PC-3 (cell line): Measurements from ENCODE around the gene MAEA. TPM values are rescaled to one million over a fixed set of nuclear protein-coding genes. Genes with fewer than 3 reads are reported as not detected.

ENCODE experiments used
- ATAC-seq: fragments of 200-7000 bp; cut with Tn5 transposase; 2 replicates; pipeline ENCODE4 v1.9.1; 2020; ENCODE audit warnings: mild to moderate bottlenecking, moderate library complexity
- BruUV-seq: library from RNA; stranded (reverse); fragments of 400-500 nt; replicated peaks from 2 replicates; lab custom pipeline; 2021; lab: Mats Ljungman, UMichigan
- CTCF ChIA-PET: fragments of 300-600 bp; sonication (Branson Sonifier 250); formaldehyde crosslinking; loops from one replicate; lab custom pipeline; 2022; ENCODE audit warnings: antibody characterized with exemption; lab: Charles Lee
- POLR2A ChIA-PET: fragments of 300-600 bp; sonication (Branson Sonifier 250); formaldehyde crosslinking; loops from one replicate; lab custom pipeline; 2022; ENCODE audit warnings: antibody characterized with exemption; ENCODE audit not compliant: unreplicated experiment; lab: Charles Lee
- DNase-seq: peaks from one replicate; pipeline ENCODE4 v3.0.0-alpha.2; 2015
- H2AFZ ChIP-seq: fragments of 300-600 bp; sonication (generic); 2 replicates; pipeline ENCODE4 v1.6.0; 2016; ENCODE audit warnings: antibody characterized with exemption, low read length
- H3F3A ChIP-seq: fragments of 300-600 bp; sonication (generic); one replicate; pipeline ENCODE4 v1.6.0; 2017; ENCODE audit warnings: antibody characterized with exemption, low read length, control low read depth, mild to moderate bottlenecking; ENCODE audit not compliant: unreplicated experiment
- H3K27ac ChIP-seq: fragments of 300-600 bp; sonication (generic); 2 replicates; pipeline ENCODE4 v1.5.1; 2016; ENCODE audit warnings: mild to moderate bottlenecking, low read length
- H3K27me3 ChIP-seq: fragments of 300-600 bp; sonication (generic); 2 replicates; pipeline ENCODE4 v1.6.1; 2016; ENCODE audit warnings: low read length, mixed read lengths
- H3K36me3 ChIP-seq: fragments of 300-600 bp; sonication (generic); 2 replicates; pipeline ENCODE4 v1.6.1; 2016; ENCODE audit warnings: low read depth, mixed run types, low read length, mixed read lengths
- H3K4me1 ChIP-seq: fragments of 300-600 bp; sonication (generic); 2 replicates; pipeline ENCODE4 v1.5.1; 2016; ENCODE audit warnings: low read length; ENCODE audit not compliant: insufficient read depth
- H3K4me2 ChIP-seq: fragments of 300-600 bp; sonication (generic); 2 replicates; pipeline ENCODE4 v1.6.0; 2016; ENCODE audit warnings: low read length
- H3K4me3 ChIP-seq: fragments of 300-600 bp; sonication (generic); 2 replicates; pipeline ENCODE4 v1.5.1; 2016; ENCODE audit warnings: mild to moderate bottlenecking, low read length, mixed read lengths
- H3K79me2 ChIP-seq: fragments of 300-600 bp; sonication (generic); 2 replicates; pipeline ENCODE4 v1.6.1; 2017; ENCODE audit warnings: low read length, mixed read lengths
- H3K9ac ChIP-seq: fragments of 300-600 bp; sonication (generic); 2 replicates; pipeline ENCODE4 v1.6.0; 2016; ENCODE audit warnings: mild to moderate bottlenecking, low read length
- H3K9me2 ChIP-seq: fragments of 300-600 bp; sonication (generic); replicated peaks from 2 replicates; pipeline ENCODE4 v1.6.1; 2016; ENCODE audit warnings: mixed run types, low read length, mixed read lengths
- H3K9me3 ChIP-seq: fragments of 300-600 bp; sonication (generic); 2 replicates; pipeline ENCODE4 v1.6.1; 2016; ENCODE audit warnings: low read length, mixed read lengths
- H4K20me1 ChIP-seq: fragments of 300-600 bp; sonication (generic); 2 replicates; pipeline ENCODE4 v1.6.1; 2016; ENCODE audit warnings: low read length, mixed read lengths
- EZH2 ChIP-seq: fragments of 300-600 bp; sonication (generic); IDR thresholded peaks from one replicate; pipeline ENCODE4 v1.6.1; 2017; ENCODE audit warnings: antibody characterized with exemption, mild to moderate bottlenecking, low read length; ENCODE audit not compliant: unreplicated experiment
- EZH2phosphoT487 ChIP-seq: fragments of 300-600 bp; sonication (generic); IDR thresholded peaks from 2 replicates; pipeline ENCODE4 v1.6.1; 2018; ENCODE audit warnings: mild to moderate bottlenecking, antibody characterized with exemption, low read length, borderline replicate concordance
- intact Hi-C: fragments of 100-400 bp; cut with micrococcal nuclease; formaldehyde crosslinking; loops from 2 replicates; pipeline ENCODE4 v1.9.0; 2023
- total RNA-seq: library from RNA; depleted of rRNA; stranded (reverse); fragments of >200 nt; gene quantifications from 2 replicates; pipeline ENCODE4 v1.2.3, GENCODE V29; 2014
- TF ChIP-seq, protein P1 (sequence below): fragments of 300-600 bp; sonication (generic); conservative IDR thresholded peaks from 2 replicates; pipeline ENCODE4 v1.5.1; 2017; ENCODE audit warnings: antibody characterized with exemption, low read depth, mild to moderate bottlenecking, low read length

MAEA gene
- total RNA-seq, 1 experiment from 2014 or later = 48.1 TPM

GRCh38 chr4:1327526-1328266 lies 38.0 kb downstream of the MAEA start:
- Histone ChIP-seq H3K27me3 (no peaks in the 10 kb centered on the region), H3K36me3 (peaks cover 7% of the 10 kb centered on the region), H3K9me2 (no peaks in the 10 kb centered on the region), H3K27ac (no peak overlapping the region), H3K9me3 (no peaks in the 10 kb centered on the region), H3K4me1 (peaks cover 19% of the 10 kb centered on the region), H3K9ac (no peak overlapping the region), H3K79me2 (peaks cover 22% of the 10 kb centered on the region; the same call in 1 of the 2 replicates), H3K4me2 (no peak overlapping the region), H2AFZ (no peak overlapping the region), H3K4me3 (no peak overlapping the region), H3F3A (peaks cover 4% of the 10 kb centered on the region), H4K20me1 (peaks cover 3% of the 10 kb centered on the region; the same call in 1 of the 2 replicates)
- DNase-seq (no peak), ATAC-seq (no peak)
- no peak for TF ChIP-seq EZH2
- TF ChIP-seq, protein P1, sequence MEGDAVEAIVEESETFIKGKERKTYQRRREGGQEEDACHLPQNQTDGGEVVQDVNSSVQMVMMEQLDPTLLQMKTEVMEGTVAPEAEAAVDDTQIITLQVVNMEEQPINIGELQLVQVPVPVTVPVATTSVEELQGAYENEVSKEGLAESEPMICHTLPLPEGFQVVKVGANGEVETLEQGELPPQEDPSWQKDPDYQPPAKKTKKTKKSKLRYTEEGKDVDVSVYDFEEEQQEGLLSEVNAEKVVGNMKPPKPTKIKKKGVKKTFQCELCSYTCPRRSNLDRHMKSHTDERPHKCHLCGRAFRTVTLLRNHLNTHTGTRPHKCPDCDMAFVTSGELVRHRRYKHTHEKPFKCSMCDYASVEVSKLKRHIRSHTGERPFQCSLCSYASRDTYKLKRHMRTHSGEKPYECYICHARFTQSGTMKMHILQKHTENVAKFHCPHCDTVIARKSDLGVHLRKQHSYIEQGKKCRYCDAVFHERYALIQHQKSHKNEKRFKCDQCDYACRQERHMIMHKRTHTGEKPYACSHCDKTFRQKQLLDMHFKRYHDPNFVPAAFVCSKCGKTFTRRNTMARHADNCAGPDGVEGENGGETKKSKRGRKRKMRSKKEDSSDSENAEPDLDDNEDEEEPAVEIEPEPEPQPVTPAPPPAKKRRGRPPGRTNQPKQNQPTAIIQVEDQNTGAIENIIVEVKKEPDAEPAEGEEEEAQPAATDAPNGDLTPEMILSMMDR = no peak
- TF ChIP-seq EZH2phosphoT487 = no peak
- ChIA-PET CTCF (no interaction called here), POLR2A (no interaction called here)
- intact Hi-C loops = no loop called here
- no TSS peak for BruUV-seq

DNA sequence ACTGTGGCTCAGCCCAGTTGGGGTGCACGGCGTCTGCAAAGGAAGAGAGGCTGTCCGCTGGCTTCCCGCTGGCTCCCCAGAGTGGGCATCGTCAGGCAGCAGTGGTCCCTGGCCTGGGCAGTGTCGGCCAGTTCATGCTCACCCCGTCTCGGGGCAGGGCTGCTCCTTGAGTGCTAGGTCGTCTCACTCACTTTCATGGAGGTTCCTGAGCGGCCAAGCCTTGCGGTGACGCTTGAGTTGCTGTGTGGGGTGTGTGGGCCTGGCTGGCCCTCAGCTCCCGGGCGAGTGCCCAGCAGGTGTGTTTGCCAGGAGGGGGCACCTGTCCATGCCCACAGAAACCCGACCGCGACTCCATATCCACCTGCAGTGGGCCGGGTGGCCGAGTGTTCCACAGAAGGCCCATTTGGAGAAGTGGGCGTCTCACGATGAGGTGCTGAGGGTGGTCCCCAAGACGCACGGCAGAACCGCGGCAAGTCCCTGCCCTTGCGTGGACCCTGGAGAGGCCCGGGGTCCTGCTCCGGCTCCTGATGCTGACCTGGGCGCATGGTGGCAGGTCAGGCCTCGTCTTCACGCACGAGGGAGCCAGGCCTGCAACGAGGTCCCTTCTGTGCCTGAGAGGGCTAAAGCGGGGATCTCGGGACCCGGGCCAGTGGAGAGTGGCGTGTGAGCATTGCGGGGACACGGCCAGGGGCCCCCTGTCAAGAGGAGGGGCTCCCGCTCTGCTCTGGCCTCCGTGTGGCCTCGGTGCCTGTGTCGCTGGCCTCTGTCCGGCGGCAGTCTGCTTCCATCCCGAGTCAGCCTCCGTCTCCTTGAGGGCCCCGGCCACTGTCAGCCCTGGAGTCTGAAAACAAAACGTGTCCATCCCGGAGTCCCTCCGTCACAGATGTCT lies 38.8 kb downstream of the MAEA start:
- no peak overlapping the region for H3K4me2 ChIP-seq
- peaks cover 3% of the 10 kb centered on the region; the same call in 1 of the 2 replicates for H4K20me1 ChIP-seq
- H2AFZ ChIP-seq = no peak overlapping the region
- peaks cover 13% of the 10 kb centered on the region for H3K4me1 ChIP-seq
- DNase-seq (no peak), ATAC-seq (no peak)
- H3K27ac ChIP-seq = no peak overlapping the region
- CTCF ChIA-PET = no interaction called here
- TF ChIP-seq EZH2phosphoT487 (no peak), EZH2 (no peak)
- TF ChIP-seq, protein P1 = no peak
- no peak overlapping the region for H3K9ac ChIP-seq
- no peaks in the 10 kb centered on the region for H3K27me3 ChIP-seq
- POLR2A ChIA-PET = no interaction called here
- no peaks in the 10 kb centered on the region for H3K9me3 ChIP-seq
- no TSS peak for BruUV-seq
- no peaks in the 10 kb centered on the region for H3K9me2 ChIP-seq
- no peaks in the 10 kb centered on the region for H3F3A ChIP-seq
- intact Hi-C loops = no loop called here
- peaks cover 22% of the 10 kb centered on the region; the same call in 1 of the 2 replicates for H3K79me2 ChIP-seq
- H3K4me3 ChIP-seq = no peak overlapping the region
- H3K36me3 ChIP-seq = peaks cover 7% of the 10 kb centered on the region
